Motor neuron (in vitro differentiated cells): ENCODE measurements around the gene TRPM2. TPM values are rescaled to one million over a fixed set of nuclear protein-coding genes. Genes with fewer than 3 reads are reported as not detected.
A peak's percentile ranks its signal among the peaks of the same experiment; 100 is the strongest.

Experiments
- ATAC-seq, 8 experiments: fragments of 200-7000 bp; cut with Tn5 transposase; replicated peaks in 6 of 8; 2 replicates each; pipeline ENCODE4 v1.8.0; 2021; ENCODE audit warnings: mild to moderate bottlenecking in 8 of 8, moderate library complexity in 8 of 8
- H3K27ac ChIP-seq, 2 donors: fragments of 250-450 bp; sonication (Bioruptor Pico); 2 replicates each; pipeline ENCODE4 v1.9.0; 2021; ENCODE audit warnings: antibody characterized with exemption in 2 of 2, mild to moderate bottlenecking in 2 of 2, moderate library complexity in 1 of 2
- H3K4me1 ChIP-seq, 2 donors: fragments of 250-450 bp; sonication (Bioruptor Pico); replicated peaks in 1 of 2; 2 replicates each; pipeline ENCODE4 v1.6.1; 2021; ENCODE audit warnings: antibody characterized with exemption in 2 of 2, mild to moderate bottlenecking in 2 of 2, moderate library complexity in 1 of 2
- H3K4me3 ChIP-seq, 5 donors: fragments of 250-450 bp; sonication (Bioruptor Pico); 2 replicates each; pipeline ENCODE4 v1.9.0; 2021; ENCODE audit warnings: antibody characterized with exemption in 5 of 5, mild to moderate bottlenecking in 5 of 5, moderate library complexity in 4 of 5
- WGBS, 10 experiments: fragments of 450-650 bp; shearing (Covaris generic); methylation state at CpG; one replicate each; pipeline ENCODE4 v1.0.0; 2022; 5-methylcytosine and 5-hydroxymethylcytosine counted together
- in situ Hi-C, 9 experiments: fragments of 400-800 bp; cut with MboI; loops; one replicate each; pipeline ENCODE4 v1.15.0; 2021; ENCODE audit warnings: low sequenced_read_pairs in 9 of 9, low pct_unique_long_range_greater_than_20kb in 2 of 9; ENCODE audit not compliant: unreplicated experiment in 9 of 9
- total RNA-seq, 8 experiments: library from RNA; unstranded; fragments of 300-600 nt; gene quantifications; 2 replicates each; pipeline versions ENCODE4 v1.2.3 to v1.2.4, GENCODE V29; 2022

The TRPM2 gene
- total RNA-seq, 8 experiments from 2014 or later, result 0.05 to 0.35 (median 0.15) TPM

- 70 to 87% (median 78%) methylated on average over 4 to 11 of the region's 21 CpGs; no CpG with 5 or more reads in 6 of the 10 experiments for WGBS, 10 experiments
- peak in 1 of 8 experiments; percentile 24 for ATAC-seq
- H3K4me1 ChIP-seq, result no peaks in the 10 kb centered on the region
- in situ Hi-C loops, result no loop called here
- no peak overlapping the region for H3K4me3 ChIP-seq
- H3K27ac ChIP-seq, result no peak overlapping the region
These were observed 91.0 kb downstream of the TRPM2 start for GRCh38 chr21:44444286-44444931.

- in situ Hi-C loops, result no loop called here
- no peak overlapping the region for H3K27ac ChIP-seq
- no peak overlapping the region for H3K4me3 ChIP-seq
- H3K4me1 ChIP-seq, result no peaks in the 10 kb centered on the region
- 0 to 85% (median 39%) methylated on average over 1 to 18 of the region's 19 CpGs for WGBS, 10 experiments
- ATAC-seq, result no peak
These were observed 91.9 kb downstream of the TRPM2 start for GRCh38 chr21:44445145-44445812.

GRCh38 chr21:44448651-44449131, 95.3 kb downstream of the TRPM2 start:
- ATAC-seq, result peak in 2 of 8 experiments; percentile 15 to 25

GRCh38 chr21:44449473-44450363, 96.3 kb downstream of the TRPM2 start:
- H3K4me1 ChIP-seq, result no peaks in the 10 kb centered on the region
- no peak overlapping the region for H3K27ac ChIP-seq
- WGBS, 10 experiments, result 3 to 83% (median 67%) methylated on average over 1 to 10 of the region's 28 CpGs; no CpG with 5 or more reads in 1 of the 10 experiments
- peak in 2 of 8 experiments; percentile 28 to 34 for ATAC-seq
- in situ Hi-C loops, result no loop called here
- no peak overlapping the region for H3K4me3 ChIP-seq

More at GRCh38 chr21:44448651-44449131, 95.3 kb downstream of the TRPM2 start:
- 0 to 68% methylated on average over 1 to 5 of the region's 13 CpGs; no CpG with 5 or more reads in 8 of the 10 experiments for WGBS, 10 experiments
- Histone ChIP-seq H3K4me3 (no peak overlapping the region), H3K27ac (no peak overlapping the region), H3K4me1 (no peaks in the 10 kb centered on the region)
- in situ Hi-C loops, result no loop called here

GRCh38 chr21:44450402-44450801, 97.0 kb downstream of the TRPM2 start:
- no peaks in the 10 kb centered on the region for H3K4me1 ChIP-seq
- 10 to 65% (median 30%) methylated on average over 1 to 6 of the region's 14 CpGs; no CpG with 5 or more reads in 5 of the 10 experiments for WGBS, 10 experiments
- ATAC-seq, result no peak
- no peak overlapping the region for H3K27ac ChIP-seq
- in situ Hi-C loops, result no loop called here
- no peak overlapping the region for H3K4me3 ChIP-seq

GRCh38 chr21:44450999-44451398, 97.6 kb downstream of the TRPM2 start:
- no peak for ATAC-seq
- Histone ChIP-seq H3K4me1 (peaks cover 0 to under 1% of the 10 kb centered on the region in 2 donors), H3K4me3 (no peak overlapping the region), H3K27ac (no peak overlapping the region)
- in situ Hi-C loops, result no loop called here
- 29 to 80% (median 57%) methylated on average over 1 to 10 of the region's 14 CpGs; no CpG with 5 or more reads in 3 of the 10 experiments for WGBS, 10 experiments

GRCh38 chr21:44453120-44453519, 99.7 kb downstream of the TRPM2 start:
- in situ Hi-C loops, result no loop called here
- Histone ChIP-seq H3K27ac (no peak overlapping the region), H3K4me3 (no peak overlapping the region), H3K4me1 (peaks cover 4 to 5% of the 10 kb centered on the region in 2 donors)
- 30 to 100% (median 77%) methylated on average over 1 to 3 of the region's 3 CpGs for WGBS, 10 experiments
- ATAC-seq, result no peak

- ATAC-seq, result no peak
- WGBS, 10 experiments, result 69 to 100% (median 100%) methylated on average over 1 to 5 of the region's 5 CpGs; no CpG with 5 or more reads in 1 of the 10 experiments
- H3K27ac ChIP-seq, result no peak overlapping the region
- no peak overlapping the region for H3K4me3 ChIP-seq
- H3K4me1 ChIP-seq, result peaks cover 4 to 5% of the 10 kb centered on the region in 2 donors
- in situ Hi-C loops, result no loop called here
These were observed 100.6 kb downstream of the TRPM2 start for GRCh38 chr21:44454058-44454457.

- H3K27ac ChIP-seq, result peak within 1 kb of the TSS in 1 of 2 donors; percentile 23
- H3K4me1 ChIP-seq, result peaks cover 4 to 5% of the 10 kb centered on the region in 2 donors
- H3K4me3 ChIP-seq, result peak within 1 kb of the TSS; percentile 55 to 95 (median 69)
- in situ Hi-C loops, result no loop called here
- 0 to 71% (median 17%) methylated on average over 2 to 4 of the region's 45 CpGs; no CpG with 5 or more reads in 1 of the 10 experiments for WGBS, 10 experiments
- peak in 6 of 8 experiments; percentile 84 to 90 (median 88) for ATAC-seq
These were observed 101.5 kb downstream of the TRPM2 start, which contains the start of gene LRRC3 for GRCh38 chr21:44454747-44455523. TSS of gene LRRC3 (plus strand) at chr21:44455510. CDS start at chr21:44456645, 1,135 bp downstream.

- WGBS, 10 experiments, result 0 to 17% (median 0%) methylated on average over 2 to 13 of the region's 72 CpGs; no CpG with 5 or more reads in 6 of the 10 experiments
- Histone ChIP-seq H3K27ac (peak overlapping the region in 1 of 2 donors; percentile 23), H3K4me3 (peak overlapping the region; percentile 55 to 95 (median 69)), H3K4me1 (peaks cover 4 to 5% of the 10 kb centered on the region in 2 donors)
- ATAC-seq, result peak in 6 of 8 experiments; percentile 23 to 61 (median 34)
- in situ Hi-C loops, result no loop called here
These were observed 102.2 kb downstream of the TRPM2 start for GRCh38 chr21:44455524-44456213.

GRCh38 chr21:44456214-44456914, 102.9 kb downstream of the TRPM2 start:
- peaks cover 4 to 5% of the 10 kb centered on the region in 2 donors for H3K4me1 ChIP-seq
- 87 to 94% methylated on average over 3 to 4 of the region's 35 CpGs; no CpG with 5 or more reads in 8 of the 10 experiments for WGBS, 10 experiments
- peak overlapping the region; percentile 55 to 95 (median 69) for H3K4me3 ChIP-seq
- H3K27ac ChIP-seq, result no peak overlapping the region
- ATAC-seq, result peak in 5 of 8 experiments; percentile 14 to 29 (median 24)
- in situ Hi-C loops, result no loop called here
